Measurements from ENCODE around the gene BLOC1S4.

Gene BLOC1S4

DNA sequence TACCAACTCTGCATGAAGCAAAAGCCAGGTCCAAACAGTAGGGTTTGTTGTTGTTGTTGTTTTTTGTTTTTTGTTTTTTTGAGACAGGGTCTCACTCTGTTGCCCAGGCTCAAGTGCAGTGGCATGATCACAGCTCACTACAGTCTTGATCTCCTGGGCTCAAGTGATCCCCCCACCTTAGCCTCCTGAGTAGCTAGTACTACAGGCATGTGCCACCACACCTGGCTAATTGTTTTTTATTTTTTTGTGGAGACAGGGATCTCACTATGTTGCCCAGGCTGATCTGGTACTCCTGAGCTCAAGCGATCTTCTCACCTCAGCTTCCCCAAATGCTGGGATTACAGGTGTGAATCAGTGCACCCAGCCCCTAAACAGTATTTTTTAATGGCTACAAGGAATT, 16.1 kb upstream of the BLOC1S4 start:
- no peaks in the 10 kb centered on the region for H3K4me1 ChIP-seq (ENCODE audit: control insufficient read depth in 2 of 2, insufficient read depth in 1 of 2, low read depth in 1 of 2, low read length in 2 of 2)
- no peak overlapping the region for H2AFZ ChIP-seq (ENCODE audit: low read length)
- no peak overlapping the region for H3K23ac ChIP-seq (ENCODE audit: low read depth, low read length, poor library complexity)
- no peak overlapping the region for H2BK15ac ChIP-seq (ENCODE audit: low read length)
- no peak overlapping the region for H4K8ac ChIP-seq (ENCODE audit: low read depth, low read length)
- no CpG with 5 or more reads among the region's 1 CpG for WGBS, 2 donors (ENCODE audit: extremely low coverage in 2 of 2, insufficient read length in 2 of 2, insufficient replicate concordance in 1 of 2)
- H2AK5ac ChIP-seq (ENCODE audit: low read depth, low read length), result no peak overlapping the region
- no peak overlapping the region for H2BK12ac ChIP-seq (ENCODE audit: low read length)
- H2BK5ac ChIP-seq (ENCODE audit: low read length), result no peak overlapping the region
- no peaks in the 10 kb centered on the region for H3K27me3 ChIP-seq (ENCODE audit: control insufficient read depth in 3 of 3, insufficient read depth in 3 of 3, low read depth in 1 of 3, low read length in 3 of 3)
- no peak overlapping the region for H2BK120ac ChIP-seq (ENCODE audit: low read depth, low read length)
- H3K4me3 ChIP-seq (ENCODE audit: low read length in 2 of 2), result no peak overlapping the region
- peaks cover 9 to 42% of the 10 kb centered on the region in 2 donors for H3K36me3 ChIP-seq (replicated peaks in 1 of 2; ENCODE audit: control insufficient read depth in 2 of 2, insufficient read depth in 2 of 2, low read length in 2 of 2)
- H3K27ac ChIP-seq (replicated peaks; ENCODE audit: low read length), result no peak overlapping the region
- H3K9ac ChIP-seq (ENCODE audit: low read depth, low read length, poor library complexity), result no peak overlapping the region
- H3K4ac ChIP-seq (ENCODE audit: low read length), result no peak overlapping the region
- no peak for DNase-seq (ENCODE audit: low spot score)
- peaks cover 4% of the 10 kb centered on the region for H3K79me1 ChIP-seq (ENCODE audit: low read depth, low read length)
- no peak overlapping the region for H3K14ac ChIP-seq (ENCODE audit: low read length)
- H3K18ac ChIP-seq (ENCODE audit: low read length), result no peak overlapping the region
- H4K91ac ChIP-seq (ENCODE audit: low read depth, low read length, poor library complexity), result no peak overlapping the region
- peaks cover 11 to 32% of the 10 kb centered on the region in 2 donors for H3K9me3 ChIP-seq (replicated peaks in 1 of 2; ENCODE audit: control insufficient read depth in 2 of 2, insufficient read depth in 1 of 2, low read depth in 1 of 2, low read length in 2 of 2)
- no peak overlapping the region for H3K4me2 ChIP-seq (ENCODE audit: insufficient read depth, low read length, poor library complexity, severe bottlenecking)

DNA sequence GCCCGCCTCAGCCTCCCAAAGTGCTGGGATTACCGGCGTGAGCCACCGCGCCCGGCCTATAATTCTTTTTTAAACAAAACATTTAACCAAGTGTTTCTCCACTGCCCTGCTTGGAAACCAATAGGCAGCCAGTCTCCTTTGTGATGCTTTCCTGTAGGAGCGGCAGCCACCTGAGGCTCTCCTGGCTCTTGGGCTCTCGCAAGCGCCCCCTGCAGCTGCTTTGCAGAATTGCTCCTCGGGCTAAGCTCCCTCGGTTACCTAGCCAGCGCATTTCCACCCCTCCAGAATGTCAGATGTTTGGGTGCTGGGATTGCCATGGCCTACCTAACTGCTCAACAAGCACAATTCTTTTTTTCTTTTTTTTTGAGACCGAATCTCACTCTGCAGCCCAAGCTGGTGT, 14.6 kb upstream of the BLOC1S4 start:
- Histone ChIP-seq H3K14ac (ENCODE audit: low read length) (no peak overlapping the region), H2BK5ac (ENCODE audit: low read length) (no peak overlapping the region), H3K9me3 (replicated peaks in 1 of 2; ENCODE audit: control insufficient read depth in 2 of 2, insufficient read depth in 1 of 2, low read depth in 1 of 2, low read length in 2 of 2) (peaks cover 11 to 47% of the 10 kb centered on the region in 2 donors), H2AFZ (ENCODE audit: low read length) (no peak overlapping the region), H3K23ac (ENCODE audit: low read depth, low read length, poor library complexity) (no peak overlapping the region), H3K4me2 (ENCODE audit: insufficient read depth, low read length, poor library complexity, severe bottlenecking) (no peak overlapping the region), H3K9ac (ENCODE audit: low read depth, low read length, poor library complexity) (no peak overlapping the region), H3K4me1 (ENCODE audit: control insufficient read depth in 2 of 2, insufficient read depth in 1 of 2, low read depth in 1 of 2, low read length in 2 of 2) (no peaks in the 10 kb centered on the region), H4K8ac (ENCODE audit: low read depth, low read length) (no peak overlapping the region), H2BK12ac (ENCODE audit: low read length) (no peak overlapping the region), H2BK15ac (ENCODE audit: low read length) (no peak overlapping the region), H2AK5ac (ENCODE audit: low read depth, low read length) (no peak overlapping the region), H3K36me3 (replicated peaks in 1 of 2; ENCODE audit: control insufficient read depth in 2 of 2, insufficient read depth in 2 of 2, low read length in 2 of 2) (peaks cover 9 to 57% of the 10 kb centered on the region in 2 donors), H3K27me3 (ENCODE audit: control insufficient read depth in 3 of 3, insufficient read depth in 3 of 3, low read depth in 1 of 3, low read length in 3 of 3) (no peaks in the 10 kb centered on the region), H3K4ac (ENCODE audit: low read length) (no peak overlapping the region), H2BK120ac (ENCODE audit: low read depth, low read length) (peak overlapping the region; percentile 47), H3K4me3 (ENCODE audit: low read length in 2 of 2) (no peak overlapping the region), H3K79me1 (ENCODE audit: low read depth, low read length) (peaks cover 4% of the 10 kb centered on the region), H4K91ac (ENCODE audit: low read depth, low read length, poor library complexity) (no peak overlapping the region), H3K27ac (replicated peaks; ENCODE audit: low read length) (no peak overlapping the region), H3K18ac (ENCODE audit: low read length) (no peak overlapping the region)
- no CpG with 5 or more reads among the region's 13 CpGs for WGBS, 2 donors (ENCODE audit: extremely low coverage in 2 of 2, insufficient read length in 2 of 2, insufficient replicate concordance in 1 of 2)
- DNase-seq (ENCODE audit: low spot score), result no peak

DNA sequence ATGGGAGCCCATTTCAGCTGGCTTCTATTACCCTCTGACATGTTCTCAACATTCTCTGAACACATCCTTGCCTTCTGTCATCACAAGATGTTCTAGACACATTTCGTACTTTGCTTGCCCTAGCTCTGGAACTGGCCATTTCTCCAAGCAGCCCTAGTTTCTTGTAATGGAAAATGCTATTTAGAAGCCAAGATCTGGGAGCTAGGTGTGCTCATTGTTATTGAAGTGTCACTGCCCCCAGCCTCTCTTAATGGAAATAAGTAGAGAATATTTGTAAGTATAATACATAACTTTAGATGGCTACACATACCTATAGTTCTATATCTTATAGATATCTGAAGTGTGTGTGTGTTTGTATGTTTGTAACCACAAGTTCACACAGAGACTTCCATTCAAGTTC, 13.2 kb upstream of the BLOC1S4 start:
- Histone ChIP-seq H3K79me1 (ENCODE audit: low read depth, low read length) (peaks cover 5% of the 10 kb centered on the region), H3K4ac (ENCODE audit: low read length) (no peak overlapping the region), H3K27me3 (ENCODE audit: control insufficient read depth in 3 of 3, insufficient read depth in 3 of 3, low read depth in 1 of 3, low read length in 3 of 3) (no peaks in the 10 kb centered on the region), H2AK5ac (ENCODE audit: low read depth, low read length) (no peak overlapping the region), H3K36me3 (replicated peaks in 1 of 2; ENCODE audit: control insufficient read depth in 2 of 2, insufficient read depth in 2 of 2, low read length in 2 of 2) (peaks cover 16 to 71% of the 10 kb centered on the region in 2 donors), H2BK120ac (ENCODE audit: low read depth, low read length) (no peak overlapping the region), H2BK15ac (ENCODE audit: low read length) (no peak overlapping the region), H3K4me2 (ENCODE audit: insufficient read depth, low read length, poor library complexity, severe bottlenecking) (no peak overlapping the region), H3K4me1 (ENCODE audit: control insufficient read depth in 2 of 2, insufficient read depth in 1 of 2, low read depth in 1 of 2, low read length in 2 of 2) (peaks cover under 1 to 1% of the 10 kb centered on the region in 2 donors), H3K18ac (ENCODE audit: low read length) (no peak overlapping the region), H3K27ac (replicated peaks; ENCODE audit: low read length) (no peak overlapping the region), H4K91ac (ENCODE audit: low read depth, low read length, poor library complexity) (no peak overlapping the region), H2AFZ (ENCODE audit: low read length) (no peak overlapping the region), H2BK12ac (ENCODE audit: low read length) (no peak overlapping the region), H4K8ac (ENCODE audit: low read depth, low read length) (no peak overlapping the region), H3K14ac (ENCODE audit: low read length) (no peak overlapping the region), H3K9me3 (replicated peaks in 1 of 2; ENCODE audit: control insufficient read depth in 2 of 2, insufficient read depth in 1 of 2, low read depth in 1 of 2, low read length in 2 of 2) (peaks cover 11 to 58% of the 10 kb centered on the region in 2 donors), H2BK5ac (ENCODE audit: low read length) (no peak overlapping the region), H3K9ac (ENCODE audit: low read depth, low read length, poor library complexity) (no peak overlapping the region), H3K4me3 (ENCODE audit: low read length in 2 of 2) (no peak overlapping the region), H3K23ac (ENCODE audit: low read depth, low read length, poor library complexity) (no peak overlapping the region)
- no CpG with 5 or more reads among the region's 1 CpG for WGBS, 2 donors (ENCODE audit: extremely low coverage in 2 of 2, insufficient read length in 2 of 2, insufficient replicate concordance in 1 of 2)
- DNase-seq (ENCODE audit: low spot score), result no peak

DNA sequence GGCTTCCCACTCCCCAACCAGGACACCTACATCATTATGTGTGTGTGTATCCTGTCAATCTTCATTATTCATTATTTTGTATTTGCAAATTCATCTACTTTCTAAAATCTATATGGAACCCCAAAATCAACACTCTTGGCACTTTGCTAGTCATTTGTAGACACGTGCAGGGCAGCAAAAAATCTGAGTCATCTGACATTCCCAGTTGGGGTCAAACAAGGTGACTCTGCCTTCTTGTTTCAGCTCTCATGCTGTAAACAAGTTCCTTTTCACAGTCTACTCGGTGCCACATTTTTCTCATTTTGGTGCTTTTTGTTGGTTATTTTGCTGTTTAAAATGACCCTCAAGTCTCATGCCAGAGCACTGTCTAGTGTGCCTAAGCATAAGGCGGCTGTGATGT, 12.2 kb upstream of the BLOC1S4 start:
- Histone ChIP-seq H2AK5ac (ENCODE audit: low read depth, low read length) (no peak overlapping the region), H3K27ac (replicated peaks; ENCODE audit: low read length) (no peak overlapping the region), H3K18ac (ENCODE audit: low read length) (no peak overlapping the region), H3K9me3 (replicated peaks in 1 of 2; ENCODE audit: control insufficient read depth in 2 of 2, insufficient read depth in 1 of 2, low read depth in 1 of 2, low read length in 2 of 2) (peaks cover 11 to 63% of the 10 kb centered on the region in 2 donors), H4K91ac (ENCODE audit: low read depth, low read length, poor library complexity) (no peak overlapping the region), H2AFZ (ENCODE audit: low read length) (no peak overlapping the region), H3K14ac (ENCODE audit: low read length) (no peak overlapping the region), H2BK12ac (ENCODE audit: low read length) (no peak overlapping the region), H3K36me3 (replicated peaks in 1 of 2; ENCODE audit: control insufficient read depth in 2 of 2, insufficient read depth in 2 of 2, low read length in 2 of 2) (peaks cover 19 to 77% of the 10 kb centered on the region in 2 donors), H3K79me1 (ENCODE audit: low read depth, low read length) (peaks cover 5% of the 10 kb centered on the region), H3K9ac (ENCODE audit: low read depth, low read length, poor library complexity) (no peak overlapping the region), H4K8ac (ENCODE audit: low read depth, low read length) (no peak overlapping the region), H3K4me1 (ENCODE audit: control insufficient read depth in 2 of 2, insufficient read depth in 1 of 2, low read depth in 1 of 2, low read length in 2 of 2) (peaks cover 6 to 7% of the 10 kb centered on the region in 2 donors), H2BK120ac (ENCODE audit: low read depth, low read length) (no peak overlapping the region), H3K4me3 (ENCODE audit: low read length in 2 of 2) (no peak overlapping the region), H3K4ac (ENCODE audit: low read length) (no peak overlapping the region), H3K27me3 (ENCODE audit: control insufficient read depth in 3 of 3, insufficient read depth in 3 of 3, low read depth in 1 of 3, low read length in 3 of 3) (no peaks in the 10 kb centered on the region), H3K23ac (ENCODE audit: low read depth, low read length, poor library complexity) (no peak overlapping the region), H2BK15ac (ENCODE audit: low read length) (no peak overlapping the region), H3K4me2 (ENCODE audit: insufficient read depth, low read length, poor library complexity, severe bottlenecking) (no peak overlapping the region), H2BK5ac (ENCODE audit: low read length) (no peak overlapping the region)
- no CpG with 5 or more reads among the region's 3 CpGs for WGBS, 2 donors (ENCODE audit: extremely low coverage in 2 of 2, insufficient read length in 2 of 2, insufficient replicate concordance in 1 of 2)
- DNase-seq (ENCODE audit: low spot score), result no peak

All from neuronal stem cell (in vitro differentiated cells).